Activated T-helper 9 cell treated with anti-CD3 and anti-CD28 coated beads, Interleukin-2, amount 50 U/mL, for 16 hours (primary cell): Measurements from ENCODE around the gene CACNG4.

Source experiments
- DNase-seq: peaks from one replicate; pipeline ENCODE4 v3.0.0-alpha.2; 2020; ENCODE audit warnings: low read depth

The CACNG4 gene

DNA sequence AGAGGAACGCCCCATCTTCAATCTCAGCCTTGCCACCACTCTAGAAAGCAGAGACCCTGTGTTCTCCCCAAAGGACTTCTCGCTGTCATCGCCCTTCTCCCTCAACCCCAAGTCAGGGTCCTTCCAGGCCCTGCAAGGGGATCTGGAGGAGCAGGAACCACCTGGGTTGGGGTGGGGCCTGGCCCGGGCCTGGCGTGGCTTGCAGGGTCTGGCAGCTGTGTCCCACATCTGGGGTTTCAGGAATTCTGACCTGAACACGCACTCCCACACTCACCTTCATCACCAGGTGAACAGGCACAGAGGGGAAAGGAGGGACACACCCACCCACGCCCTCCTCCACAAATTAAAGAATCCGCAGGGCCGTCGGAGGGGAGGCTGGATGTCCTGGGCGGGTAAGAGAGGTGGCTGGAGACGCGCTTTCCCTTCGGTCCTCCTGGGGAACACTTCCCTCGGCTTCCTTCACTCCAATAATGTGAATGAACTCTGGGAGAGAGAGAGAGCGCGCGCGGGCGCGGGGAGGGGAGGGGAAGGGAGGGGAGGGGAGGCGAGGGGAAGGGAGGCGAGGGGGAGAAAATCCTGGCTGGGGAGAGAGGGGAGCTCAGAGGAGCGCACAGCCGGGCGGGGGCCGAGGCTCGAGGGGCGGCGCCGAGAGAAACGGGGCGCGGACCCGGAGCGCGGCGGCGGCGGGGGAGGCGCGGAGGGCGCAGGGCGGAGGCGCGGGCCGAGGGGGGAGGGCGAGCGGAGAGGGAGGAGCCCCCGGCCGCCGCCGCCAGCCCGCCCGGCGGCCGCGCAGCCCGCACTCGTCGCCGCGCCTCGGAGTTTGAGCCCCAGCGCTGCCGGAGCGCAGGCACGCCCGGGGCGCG, at the start of gene CACNG4:
Gene CACNG4 (plus strand): TSS at position 799 of the 863 bp plus-strand sequence. CDS start 205 bp downstream, outside the sequence.
- no peak for DNase-seq

DNA sequence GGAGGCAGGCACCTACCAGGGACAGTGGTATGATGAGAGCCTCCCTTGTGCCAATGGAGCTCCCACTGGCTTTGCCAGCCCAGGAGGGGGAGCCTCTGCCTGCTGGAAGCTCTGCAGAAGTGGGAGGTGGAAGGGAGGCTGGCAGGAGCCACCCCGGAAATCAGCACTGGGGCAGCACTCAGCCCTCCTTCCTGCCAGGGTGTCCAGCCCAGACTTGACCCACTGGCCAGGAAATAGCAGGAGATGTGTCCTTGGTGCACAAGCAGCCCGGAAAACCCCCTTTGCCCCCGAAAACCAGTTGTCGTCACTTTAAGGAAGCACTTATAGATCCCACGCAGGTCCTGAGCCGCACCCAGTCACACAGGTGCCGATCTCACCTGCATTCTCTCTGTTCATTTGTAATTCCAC, 49.3 kb upstream of the CACNG4 start:
- no peak for DNase-seq

DNA sequence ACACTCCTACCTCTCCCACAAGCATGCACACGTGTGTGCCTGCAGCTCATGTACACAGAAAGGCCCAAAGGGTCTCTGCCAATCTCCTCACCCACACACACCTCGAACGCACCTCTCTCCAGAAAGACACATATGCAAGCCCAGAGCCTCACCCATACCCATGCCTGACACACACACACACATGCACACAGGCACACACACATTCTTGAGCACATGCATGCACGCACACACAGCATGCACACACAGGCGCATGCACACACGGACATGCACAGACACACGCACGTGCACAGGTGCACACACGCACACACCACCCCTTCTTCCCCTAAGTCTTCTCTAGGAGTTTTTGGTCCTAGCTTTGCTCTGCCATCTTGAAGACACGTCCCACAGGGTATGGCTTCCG, 48.7 kb upstream of the CACNG4 start:
- no peak for DNase-seq

DNA sequence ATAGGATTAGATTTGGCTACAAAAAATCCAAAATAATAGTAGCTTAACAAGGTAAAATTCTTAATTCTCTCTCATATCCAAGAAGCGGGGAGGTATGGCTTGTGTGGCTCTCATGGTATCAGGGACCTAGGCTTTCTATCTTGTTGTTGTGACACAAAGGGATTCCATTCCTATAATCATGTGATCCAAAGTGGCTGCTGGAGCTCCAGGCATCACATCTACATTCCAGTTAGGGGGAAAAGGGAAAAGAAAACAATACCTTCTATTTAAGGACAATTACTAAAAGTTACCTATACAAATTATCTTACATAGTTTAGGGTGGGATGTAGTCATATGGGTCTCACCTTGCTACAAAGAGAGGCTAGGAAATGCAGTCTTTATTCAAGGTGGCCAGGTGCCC, 47.6 kb upstream of the CACNG4 start:
- DNase-seq: no peak

- no peak for DNase-seq
Observed at GRCh38 chr17:66918896-66919295, 45.6 kb upstream of the CACNG4 start.

- DNase-seq: no peak
Observed at GRCh38 chr17:66920435-66920834, 44.1 kb upstream of the CACNG4 start.

DNA sequence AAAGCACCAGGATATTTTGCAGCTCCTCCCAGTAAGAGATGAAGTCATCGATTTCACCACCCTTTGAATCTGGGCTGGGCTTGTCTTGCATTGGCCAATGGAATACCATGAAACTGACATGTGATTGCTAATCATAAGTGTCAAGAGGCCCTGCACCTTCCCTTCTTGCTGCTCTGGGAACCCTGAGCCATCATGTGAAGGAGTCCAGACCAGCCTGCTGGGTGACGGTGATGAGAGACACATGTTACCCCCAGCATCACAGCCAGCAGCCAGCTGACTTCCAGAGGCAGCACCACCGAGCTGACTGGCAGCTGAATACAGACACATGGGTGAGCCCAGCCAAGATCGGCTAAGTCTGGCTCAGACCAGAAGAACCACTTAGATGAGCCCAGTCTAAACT, 43.6 kb upstream of the CACNG4 start:
- no peak for DNase-seq

GRCh38 chr17:66923886-66924285, 40.6 kb upstream of the CACNG4 start:
- DNase-seq: no peak

GRCh38 chr17:66925811-66926500, 38.6 kb upstream of the CACNG4 start:
- no peak for DNase-seq

DNA sequence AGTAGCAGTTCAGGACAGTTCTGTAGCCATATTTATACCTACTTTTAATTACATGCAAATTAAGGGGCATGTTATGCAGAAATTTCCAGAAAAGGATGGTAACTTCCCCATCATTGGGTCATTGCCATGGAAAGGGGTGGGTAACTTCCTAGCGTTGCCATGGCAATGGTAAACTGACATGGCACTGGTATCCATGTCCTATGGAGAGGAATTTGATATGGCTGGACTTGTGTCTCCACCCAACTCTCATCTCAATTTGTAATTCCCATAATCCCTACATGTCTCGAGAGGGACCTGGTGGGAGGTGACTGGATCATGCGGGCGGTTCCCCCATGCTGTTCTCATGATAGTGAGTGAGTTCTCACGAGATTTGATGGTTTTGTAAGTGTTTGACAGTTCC, 35.6 kb upstream of the CACNG4 start:
- no peak for DNase-seq

DNA sequence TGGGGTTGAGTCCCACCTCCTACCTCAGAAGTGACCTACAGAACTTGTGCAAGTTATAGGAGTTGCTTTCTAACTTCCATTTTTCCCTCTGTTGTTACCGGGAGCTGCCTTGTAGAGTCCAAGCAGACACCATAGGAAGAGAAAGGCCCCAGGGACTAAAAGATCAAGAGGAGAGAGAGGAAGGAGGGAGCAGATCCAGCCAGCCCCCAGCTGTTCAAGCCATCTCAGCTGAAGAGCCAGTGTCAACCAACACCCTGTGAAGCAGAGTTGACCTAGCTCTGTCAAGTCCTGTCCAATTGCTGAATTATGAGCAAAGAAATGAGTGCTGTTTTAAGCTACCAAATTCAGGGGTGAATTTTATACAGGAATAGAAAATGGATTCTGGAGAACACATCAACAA, 34.9 kb upstream of the CACNG4 start:
- no peak for DNase-seq

DNA sequence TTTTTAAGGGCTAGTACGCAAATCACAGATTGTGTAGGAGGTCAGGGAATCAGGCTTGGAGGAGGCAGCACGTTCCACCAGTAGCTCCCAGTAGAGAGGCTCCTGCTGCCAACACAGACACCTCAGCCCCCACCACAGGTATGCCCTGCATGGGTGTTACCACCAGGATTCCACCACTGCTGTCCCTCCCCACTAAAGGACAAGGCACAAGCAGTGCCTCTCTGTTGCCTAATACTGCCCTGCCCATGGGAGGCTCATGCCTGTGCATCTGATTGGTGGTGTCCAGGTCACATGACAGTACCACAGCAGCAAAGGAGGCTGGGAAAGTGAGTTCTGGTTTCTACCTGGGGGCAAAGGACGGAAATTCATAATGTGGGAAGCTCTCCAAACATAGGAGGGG, 33.6 kb upstream of the CACNG4 start:
- no peak for DNase-seq

GRCh38 chr17:66932311-66932710, 32.2 kb upstream of the CACNG4 start:
- DNase-seq: no peak

- DNase-seq: no peak
Observed at GRCh38 chr17:66934040-66934439, 30.5 kb upstream of the CACNG4 start.

- DNase-seq: no peak
Observed at GRCh38 chr17:66935717-66936116, 28.8 kb upstream of the CACNG4 start.

DNA sequence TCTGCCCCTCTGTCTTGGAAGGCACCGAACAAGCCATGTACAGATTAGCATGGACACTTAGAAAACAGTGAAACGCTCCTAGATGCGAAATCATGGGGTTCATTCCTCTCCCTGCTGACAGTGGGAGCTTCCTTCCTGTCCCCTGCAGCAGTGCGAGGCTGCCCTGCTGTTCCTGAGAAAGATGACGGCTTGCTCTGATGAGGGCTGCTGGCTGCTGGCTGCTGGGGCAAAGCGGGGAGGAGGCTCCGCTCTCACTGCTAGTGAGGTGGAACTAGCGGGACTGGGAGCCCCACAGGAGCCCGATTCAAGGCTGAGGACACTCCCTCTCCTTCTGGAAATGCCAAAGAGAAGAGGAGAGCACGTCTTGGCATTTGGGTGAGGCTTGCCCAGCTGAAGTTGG, 25.9 kb upstream of the CACNG4 start:
- no peak for DNase-seq

DNA sequence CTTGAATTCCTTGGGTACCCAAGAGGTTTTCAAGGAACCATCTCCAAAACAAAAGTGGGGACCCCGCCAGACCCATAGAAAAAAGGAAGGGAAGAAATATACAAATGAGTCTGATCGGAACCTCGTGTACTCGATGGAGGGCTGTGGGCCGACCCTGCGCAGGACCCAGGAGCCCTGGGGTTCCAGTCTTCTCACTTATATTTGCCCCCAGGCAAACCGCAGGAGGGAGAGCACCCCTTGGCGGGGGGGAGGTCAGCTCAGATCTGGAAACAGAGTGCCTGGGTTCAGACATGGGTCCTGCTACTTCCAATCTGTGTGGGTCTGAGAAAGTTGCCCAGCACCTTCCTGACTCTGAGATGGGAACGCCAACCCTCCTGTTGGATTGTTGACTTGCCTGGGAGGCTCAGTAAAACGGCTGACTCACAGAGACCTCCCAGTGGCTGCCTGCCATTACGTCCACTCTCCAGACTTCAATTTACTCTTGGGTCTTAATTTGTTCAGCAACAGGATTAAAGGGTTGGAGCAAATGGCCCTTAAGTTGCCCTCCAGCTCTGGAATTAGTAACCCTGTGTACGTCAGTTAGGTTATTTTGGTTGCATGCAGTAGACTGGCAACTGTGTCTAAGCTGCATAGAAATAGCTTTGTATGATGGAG, 24.9 kb upstream of the CACNG4 start:
- no peak for DNase-seq

- no peak for DNase-seq
Observed at GRCh38 chr17:66941249-66941648, 23.3 kb upstream of the CACNG4 start.

DNA sequence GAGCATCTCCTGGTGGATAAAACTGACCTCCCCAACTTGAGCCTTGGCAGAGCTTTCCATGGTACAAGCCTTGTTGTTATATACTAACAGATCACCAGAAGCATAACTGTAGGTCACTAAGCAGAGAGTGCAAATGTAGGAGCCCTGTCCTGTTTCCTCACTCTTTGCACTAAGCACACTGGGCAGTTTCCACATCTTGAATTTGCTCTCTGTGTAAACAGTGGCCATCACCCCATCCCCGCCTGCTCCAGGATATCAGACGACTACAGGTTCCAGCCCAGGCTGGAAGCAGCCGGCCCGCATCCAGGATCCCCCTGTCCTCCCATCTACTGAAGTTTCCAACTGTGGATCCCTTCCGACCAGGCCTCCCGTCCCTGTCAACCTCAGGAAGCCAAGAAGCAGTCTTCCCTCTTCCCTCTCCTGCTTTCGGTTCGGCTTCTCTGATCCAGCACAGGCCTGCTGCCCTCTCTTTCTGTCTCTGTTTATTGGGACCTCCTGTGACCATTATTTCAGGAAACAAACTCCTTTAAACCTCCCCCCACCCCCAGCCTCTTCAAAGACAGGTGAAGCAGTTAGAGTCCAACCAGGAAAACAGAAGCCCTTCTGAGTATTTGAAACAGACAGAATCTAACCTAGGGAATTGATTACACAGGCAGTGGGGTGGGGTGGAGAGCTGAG, 22.6 kb upstream of the CACNG4 start:
- DNase-seq: no peak

DNA sequence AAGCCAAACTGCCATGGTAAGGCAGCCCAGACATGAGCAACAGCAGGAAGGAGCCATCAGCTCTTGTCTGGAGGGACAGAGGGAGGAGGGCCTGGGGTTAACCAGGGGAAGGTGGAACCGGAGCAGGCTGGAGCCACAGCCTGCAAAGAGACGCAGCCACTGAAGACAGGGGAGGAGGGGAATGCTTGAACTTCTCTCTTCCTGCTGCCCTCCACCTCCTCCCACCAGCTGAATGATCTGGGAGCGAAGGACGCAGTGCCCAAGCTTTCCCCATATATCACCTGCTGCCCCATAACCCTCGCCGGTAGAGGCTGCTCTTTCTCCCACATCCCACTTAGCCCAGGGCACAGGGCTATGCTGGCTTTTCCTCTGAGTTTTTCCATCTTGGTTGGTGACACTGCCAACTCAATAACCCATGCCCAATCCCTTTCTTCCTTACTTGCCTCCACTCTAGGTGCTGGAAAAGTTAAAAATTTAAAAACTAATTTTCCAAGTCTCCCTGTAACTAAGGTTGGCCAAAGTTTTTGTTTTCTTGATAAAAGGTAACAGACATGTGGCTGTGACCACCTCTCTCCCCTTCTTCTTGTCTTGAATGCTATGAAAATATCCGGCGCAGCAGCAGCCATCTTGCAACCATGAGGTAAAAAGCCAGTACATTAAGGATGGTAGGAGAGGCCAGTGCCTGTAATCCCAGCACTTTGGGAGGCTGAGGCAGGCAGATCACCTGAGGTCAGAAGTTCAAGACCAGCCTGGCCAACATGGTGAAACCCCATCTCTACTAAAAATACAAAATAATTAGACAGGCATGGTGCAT, 21.8 kb upstream of the CACNG4 start:
- no peak for DNase-seq

DNA sequence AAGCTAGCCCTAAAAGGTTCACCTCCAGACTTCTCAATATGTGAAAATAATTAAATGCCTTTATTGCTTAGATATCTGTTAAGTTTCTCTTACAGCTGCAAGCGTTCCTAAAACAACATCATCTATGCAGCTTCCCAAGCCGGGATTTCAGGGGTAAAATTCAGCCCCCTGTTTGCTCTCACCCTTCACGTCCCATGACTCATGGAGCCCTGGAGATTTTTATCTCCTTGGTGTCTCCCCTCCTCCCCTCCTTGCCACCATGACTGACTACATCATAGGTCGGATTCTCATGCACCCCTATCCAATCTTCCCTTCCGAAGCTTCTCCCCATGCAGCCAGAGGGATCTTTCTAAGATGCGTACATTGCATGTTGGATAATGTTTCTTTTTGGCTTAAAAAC, 21.0 kb upstream of the CACNG4 start:
- no peak for DNase-seq
